SK-N-MC (cell line): ENCODE data around the gene TFDP2.

Source experiments
- EZH2 ChIP-seq: fragments of 200-600 bp; sonication (generic); IDR thresholded peaks from one replicate; pipeline ENCODE4 v1.6.1; 2017; ENCODE audit warnings: antibody characterized with exemption
- FOXP2 ChIP-seq: optimal IDR thresholded peaks from 2 replicates; pipeline ENCODE3; 2011; ENCODE audit warnings: mild to moderate bottlenecking, moderate library complexity; ENCODE audit not compliant: insufficient read depth; ENCODE audit errors: extremely low read length, control extremely low read depth
- POLR2AphosphoS5 ChIP-seq: IDR thresholded peaks from 2 replicates; pipeline ENCODE4 v1.6.1; 2012; ENCODE audit warnings: mild to moderate bottlenecking, low read depth, low read length, borderline replicate concordance

- no peak for TF ChIP-seq EZH2
- TF ChIP-seq POLR2AphosphoS5 = no peak
- no peak for TF ChIP-seq FOXP2
Observed at GRCh38 chr3:142095841-142096240, 53.5 kb downstream of the TFDP2 start.
